Naive thymus-derived CD8-positive, alpha-beta T cell (primary cell): Measurements from ENCODE around the gene LDLR. TPM values are rescaled to one million over a fixed set of nuclear protein-coding genes. Genes with fewer than 3 reads are reported as not detected.
"Not testable (repeated sequence)": the region's sequence is repeated elsewhere in the genome, so short reads cannot be mapped to it uniquely, and the experiment has no call there.

Experiments
- ATAC-seq, 2 donors: fragments of 150-1000 bp; cut with Tn5 transposase in 1 of 2; sonication (Bioruptor Pico), chemical (Tn5 transposase) in 1 of 2; 1 replicate in 1 of 2; 2 replicates in 1 of 2; pipeline ENCODE4 v1.10.0; 2021; ENCODE audit warnings: mild to moderate bottlenecking in 2 of 2, moderate library complexity in 2 of 2
- POLR2A ChIA-PET: fragments of 350-600 bp; sonication (Branson Sonifier 250); formaldehyde crosslinking; loops from one replicate; lab custom pipeline; 2021; ENCODE audit warnings: antibody characterized with exemption; lab: Charles Lee
- DNase-seq, 10 donors: peaks; one replicate each; pipeline versions ENCODE4 v3.0.0 to v3.0.0-alpha.2; 2020 to 2022
- H3K27ac Mint-ChIP-seq, 10 donors: one replicate each; pipeline ENCODE4 v1.8.0; 2020 to 2022; ENCODE audit warnings: mild to moderate bottlenecking in 10 of 10, mixed read lengths in 10 of 10, moderate library complexity in 4 of 10, inconsistent platforms in 1 of 10
- H3K27me3 Mint-ChIP-seq, 5 donors: one replicate each; pipeline ENCODE4 v1.8.0; 2021 to 2022; ENCODE audit warnings: mixed read lengths in 5 of 5
- H3K36me3 Mint-ChIP-seq, 3 donors: one replicate each; pipeline ENCODE4 v1.8.0; 2020 to 2022; ENCODE audit warnings: mixed read lengths in 3 of 3, mild to moderate bottlenecking in 2 of 3, inconsistent platforms in 1 of 3
- H3K4me1 Mint-ChIP-seq, 4 donors: one replicate each; pipeline ENCODE4 v1.8.0; 2021 to 2022; ENCODE audit warnings: mixed read lengths in 4 of 4
- H3K4me3 Mint-ChIP-seq, 10 donors: one replicate each; pipeline ENCODE4 v1.8.0; 2020 to 2022; ENCODE audit warnings: mild to moderate bottlenecking in 10 of 10, mixed read lengths in 10 of 10, moderate library complexity in 6 of 10, inconsistent platforms in 1 of 10
- H3K9me3 Mint-ChIP-seq, 9 donors: one replicate each; pipeline ENCODE4 v1.8.0; 2020 to 2022; ENCODE audit warnings: mixed read lengths in 9 of 9, mild to moderate bottlenecking in 3 of 9, inconsistent platforms in 1 of 9, moderate library complexity in 1 of 9
- polyA plus RNA-seq, 3 donors: library from polyadenylated mRNA; unstranded; fragments of 300-500 nt; fragmentation: Illumina TruSeq; gene quantifications; one replicate each; pipeline ENCODE4 v1.2.3, GENCODE V29; 2021
- total RNA-seq, 8 experiments: library from RNA in 2 of 8; stranded (reverse) in 2 of 8; gene quantifications; one replicate each; pipeline ENCODE4 v1.2.3 and lab custom pipeline; 2021 to 2026

LDLR gene
- total and polyA plus RNA-seq, 5 experiments from 2014 or later, result 3.2 to 22.8 (median 7.7) TPM

- Mint-ChIP-seq H3K4me1 (peaks cover 11 to 64% (median 37%) of the 10 kb centered on the region in 4 donors), H3K36me3 (peaks cover 5 to 19% (median 10%) of the 10 kb centered on the region in 3 donors)
- peak in 1 of 2 donors; percentile 29 for ATAC-seq
Observed at GRCh38 chr19:11096210-11096841, 7.1 kb downstream of the LDLR start.

GRCh38 chr19:11097367-11097766, 8.1 kb downstream of the LDLR start:
- not testable (repeated sequence) for DNase-seq, H3K27me3 Mint-ChIP-seq, H3K9me3 Mint-ChIP-seq, ATAC-seq, H3K4me3 Mint-ChIP-seq
- peaks cover 5 to 26% (median 10%) of the 10 kb centered on the region in 3 donors for H3K36me3 Mint-ChIP-seq
- H3K27ac Mint-ChIP-seq, result peak overlapping the region in 3 of 10 donors; percentile 41 to 77 (median 43)
- peaks cover 11 to 53% (median 30%) of the 10 kb centered on the region in 4 donors for H3K4me1 Mint-ChIP-seq
- POLR2A ChIA-PET, result interaction anchor here (0.7 kb wide), 1 partner anchor 12 kb away, joined by 3 read pairs; no protein-coding TSS in a partner anchor

More at GRCh38 chr19:11096210-11096841, 7.1 kb downstream of the LDLR start:
- Mint-ChIP-seq H3K4me3 (peak overlapping the region in 9 of 10 donors; percentile 49 to 84 (median 62)), H3K9me3 (peaks cover 0 to 8% (median 0%) of the 10 kb centered on the region in 9 donors), H3K27me3 (no peaks in the 10 kb centered on the region), H3K27ac (peak overlapping the region; percentile 68 to 98 (median 86))
- DNase-seq, result peak in 1 of 10 donors; percentile 20
- POLR2A ChIA-PET, result interaction anchor here (0.6 to 1.3 kb wide), 7 partner anchors 8 to 279 kb away, joined by 3 to 5 read pairs (median 3); partner anchors contain the start of genes SMARCA4 and SWSAP1

DNA sequence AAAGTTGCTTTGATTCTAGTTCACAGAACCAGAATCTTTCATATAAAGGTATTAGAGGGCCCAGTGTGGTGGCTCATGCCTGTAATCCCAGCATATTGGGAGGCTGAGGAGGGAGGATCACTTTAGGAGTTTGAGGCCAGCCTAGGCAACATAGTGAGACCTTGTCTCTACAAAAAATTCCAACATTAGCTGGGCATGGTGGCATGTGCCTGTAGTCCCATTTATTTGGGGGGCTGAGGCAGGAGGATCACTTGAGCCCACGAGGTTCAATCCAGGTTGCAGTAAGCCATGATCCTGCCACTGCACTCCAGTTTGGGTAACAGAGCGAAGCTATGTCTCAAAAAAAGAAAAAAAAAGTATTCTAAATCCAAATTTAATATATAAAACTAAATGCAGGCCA, 9.1 kb downstream of the LDLR start:
- Mint-ChIP-seq H3K27me3 (no peaks in the 10 kb centered on the region), H3K36me3 (peaks cover 5 to 35% (median 10%) of the 10 kb centered on the region in 3 donors), H3K4me1 (peaks cover 11 to 44% (median 28%) of the 10 kb centered on the region in 4 donors), H3K27ac (no peak overlapping the region), H3K4me3 (no peak overlapping the region), H3K9me3 (peaks cover 0 to 8% (median 0%) of the 10 kb centered on the region in 9 donors)
- DNase-seq, result no peak
- POLR2A ChIA-PET, result no interaction called here
- no peak for ATAC-seq

DNA sequence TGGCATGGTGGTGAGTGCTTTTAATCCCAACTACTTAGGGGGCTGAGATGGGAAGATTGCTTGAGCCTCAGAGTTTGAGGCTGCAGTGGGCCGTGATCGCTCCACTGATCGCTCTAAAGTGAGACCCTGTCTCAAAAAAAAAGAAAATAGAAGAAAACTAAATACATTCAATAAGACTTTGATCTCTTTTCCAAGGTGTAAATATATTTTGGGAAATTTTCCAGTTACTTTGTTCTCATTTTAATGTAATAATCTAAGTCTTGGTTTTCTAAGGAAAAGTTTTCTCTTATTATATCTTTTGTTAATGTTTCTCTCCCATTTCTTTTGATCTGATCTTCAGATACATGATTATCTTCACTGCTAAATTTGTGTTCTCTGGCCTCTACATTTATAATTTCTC, 9.6 kb downstream of the LDLR start:
- ATAC-seq (no peak), DNase-seq (no peak)
- Mint-ChIP-seq H3K4me1 (peaks cover 11 to 39% (median 27%) of the 10 kb centered on the region in 4 donors), H3K9me3 (peaks cover 0 to 8% (median 0%) of the 10 kb centered on the region in 9 donors), H3K36me3 (peaks cover 5 to 41% (median 12%) of the 10 kb centered on the region in 3 donors), H3K27ac (peak overlapping the region in 2 of 10 donors; percentile 32 to 58), H3K27me3 (no peaks in the 10 kb centered on the region), H3K4me3 (no peak overlapping the region)
- POLR2A ChIA-PET, result no interaction called here

DNA sequence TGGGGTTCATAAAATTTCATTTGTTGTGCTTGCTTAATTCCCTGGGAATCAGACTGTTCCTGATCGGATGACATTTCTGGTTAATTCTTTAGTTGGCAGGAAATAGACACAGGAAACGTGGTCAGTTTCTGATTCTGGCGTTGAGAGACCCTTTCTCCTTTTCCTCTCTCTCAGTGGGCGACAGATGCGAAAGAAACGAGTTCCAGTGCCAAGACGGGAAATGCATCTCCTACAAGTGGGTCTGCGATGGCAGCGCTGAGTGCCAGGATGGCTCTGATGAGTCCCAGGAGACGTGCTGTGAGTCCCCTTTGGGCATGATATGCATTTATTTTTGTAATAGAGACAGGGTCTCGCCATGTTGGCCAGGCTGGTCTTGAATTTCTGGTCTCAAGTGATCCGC, 10.8 kb downstream of the LDLR start:
- Mint-ChIP-seq H3K4me3 (no peak overlapping the region), H3K27me3 (no peaks in the 10 kb centered on the region), H3K27ac (peak overlapping the region in 2 of 10 donors; percentile 25 to 52), H3K9me3 (peaks cover 0 to 8% (median 0%) of the 10 kb centered on the region in 9 donors), H3K4me1 (peaks cover 6 to 30% (median 19%) of the 10 kb centered on the region in 4 donors), H3K36me3 (peaks cover 5 to 51% (median 16%) of the 10 kb centered on the region in 3 donors)
- ATAC-seq (no peak), DNase-seq (no peak)
- POLR2A ChIA-PET, result no interaction called here

DNA sequence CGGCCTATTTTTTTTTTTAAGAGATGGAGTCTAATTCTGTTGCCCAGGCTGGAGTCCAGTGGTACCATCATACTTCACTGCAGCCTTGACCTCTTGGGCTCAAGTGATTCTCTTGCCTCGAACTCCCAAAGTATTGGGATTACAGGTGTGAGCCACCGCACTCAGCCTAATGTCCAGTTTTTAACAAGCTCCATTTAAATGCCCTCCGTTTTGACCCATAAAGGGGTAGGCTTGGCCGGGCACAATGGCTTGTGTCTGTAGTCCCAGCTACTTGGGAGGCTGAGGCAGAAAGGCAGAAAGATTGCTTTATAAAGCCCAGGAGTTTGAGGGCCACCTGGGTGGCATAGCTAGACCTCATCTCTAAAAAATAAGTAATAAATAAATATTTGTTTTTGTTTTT, 11.8 kb downstream of the LDLR start:
- peaks cover 0 to 8% (median 0%) of the 10 kb centered on the region in 9 donors for H3K9me3 Mint-ChIP-seq
- H3K4me1 Mint-ChIP-seq, result peaks cover 4 to 20% (median 11%) of the 10 kb centered on the region in 4 donors
- no peak overlapping the region for H3K27ac Mint-ChIP-seq
- POLR2A ChIA-PET, result interaction anchor here (0.6 kb wide), 2 partner anchors 10 to 18 kb away, joined by 3 to 5 read pairs; no protein-coding TSS in a partner anchor
- DNase-seq, result no peak
- no peak for ATAC-seq
- H3K4me3 Mint-ChIP-seq, result no peak overlapping the region
- no peaks in the 10 kb centered on the region for H3K27me3 Mint-ChIP-seq
- peaks cover 5 to 60% (median 16%) of the 10 kb centered on the region in 3 donors for H3K36me3 Mint-ChIP-seq

GRCh38 chr19:11102944-11103343, 13.7 kb downstream of the LDLR start:
- no peak for ATAC-seq
- peaks cover 0 to 9% (median 4%) of the 10 kb centered on the region in 4 donors for H3K4me1 Mint-ChIP-seq
- H3K4me3 Mint-ChIP-seq, result no peak overlapping the region
- POLR2A ChIA-PET, result no interaction called here
- peaks cover 0 to 76% (median 16%) of the 10 kb centered on the region in 3 donors for H3K36me3 Mint-ChIP-seq
- DNase-seq, result no peak
- no peaks in the 10 kb centered on the region for H3K27me3 Mint-ChIP-seq
- no peak overlapping the region for H3K27ac Mint-ChIP-seq
- H3K9me3 Mint-ChIP-seq, result peaks cover 0 to 4% (median 0%) of the 10 kb centered on the region in 9 donors

- DNase-seq, H3K27me3 Mint-ChIP-seq, H3K4me3 Mint-ChIP-seq, ATAC-seq, H3K4me1 Mint-ChIP-seq, POLR2A ChIA-PET, H3K9me3 Mint-ChIP-seq: not testable (repeated sequence)
- Mint-ChIP-seq H3K27ac (peak overlapping the region in 1 of 10 donors; percentile 19), H3K36me3 (peaks cover 0 to 82% (median 18%) of the 10 kb centered on the region in 3 donors)
Observed at GRCh38 chr19:11103667-11104066, 14.4 kb downstream of the LDLR start.

GRCh38 chr19:11105014-11105636, 15.9 kb downstream of the LDLR start:
- H3K36me3 Mint-ChIP-seq, result peaks cover 0 to 88% (median 16%) of the 10 kb centered on the region in 3 donors
- no peaks in the 10 kb centered on the region for H3K27me3 Mint-ChIP-seq
- no peak overlapping the region for H3K27ac Mint-ChIP-seq
- H3K9me3 Mint-ChIP-seq, result no peaks in the 10 kb centered on the region
- no peak overlapping the region for H3K4me3 Mint-ChIP-seq
- ATAC-seq (no peak), DNase-seq (no peak)
- POLR2A ChIA-PET, result interaction anchor here (0.6 kb wide), 1 partner anchor 372 kb away, joined by 3 read pairs; no protein-coding TSS in a partner anchor
- peaks cover 0 to 3% (median 1%) of the 10 kb centered on the region in 4 donors for H3K4me1 Mint-ChIP-seq

- POLR2A ChIA-PET, result no interaction called here
- no peak for ATAC-seq
- Mint-ChIP-seq H3K27ac (no peak overlapping the region), H3K9me3 (no peaks in the 10 kb centered on the region), H3K4me3 (no peak overlapping the region), H3K27me3 (no peaks in the 10 kb centered on the region), H3K4me1 (no peaks in the 10 kb centered on the region), H3K36me3 (peaks cover 0 to 88% (median 17%) of the 10 kb centered on the region in 3 donors)
- DNase-seq, result no peak
Observed at GRCh38 chr19:11106477-11106876, 17.2 kb downstream of the LDLR start.

DNA sequence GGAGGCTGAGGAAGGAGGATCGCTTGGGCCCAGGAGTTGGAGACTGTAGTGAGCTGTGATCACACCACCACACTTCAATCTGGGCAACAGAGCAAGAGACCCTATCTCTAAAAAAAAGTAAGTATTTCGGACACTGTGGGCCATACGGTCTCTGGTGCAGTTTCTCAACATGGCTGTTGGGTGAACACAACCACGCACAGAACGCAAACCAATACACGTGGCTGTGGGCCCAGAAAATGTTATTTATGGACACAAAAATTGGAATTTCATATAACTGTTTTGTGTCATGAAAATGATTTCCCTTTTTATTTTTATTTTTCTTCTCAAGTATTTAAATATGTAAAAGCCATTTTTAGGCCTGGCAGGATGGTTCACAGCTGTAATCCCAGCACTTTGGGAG, 19.5 kb downstream of the LDLR start:
- H3K4me1 Mint-ChIP-seq, result no peaks in the 10 kb centered on the region
- H3K36me3 Mint-ChIP-seq, result peaks cover 0 to 85% (median 21%) of the 10 kb centered on the region in 3 donors
- POLR2A ChIA-PET, result no interaction called here
- H3K27me3 Mint-ChIP-seq, result no peaks in the 10 kb centered on the region
- ATAC-seq (no peak), DNase-seq (no peak)
- H3K27ac Mint-ChIP-seq, result no peak overlapping the region
- H3K9me3 Mint-ChIP-seq, result no peaks in the 10 kb centered on the region
- no peak overlapping the region for H3K4me3 Mint-ChIP-seq

GRCh38 chr19:11111117-11111770, 22.0 kb downstream of the LDLR start:
- POLR2A ChIA-PET, result interaction anchor here (0.5 kb wide), 1 partner anchor 10 kb away, joined by 5 read pairs; no protein-coding TSS in a partner anchor
- no peaks in the 10 kb centered on the region for H3K4me1 Mint-ChIP-seq
- H3K36me3 Mint-ChIP-seq, result peaks cover 0 to 83% (median 20%) of the 10 kb centered on the region in 3 donors
- no peak for DNase-seq
- no peak overlapping the region for H3K27ac Mint-ChIP-seq
- no peak for ATAC-seq
- H3K4me3 Mint-ChIP-seq, result no peak overlapping the region
- H3K9me3 Mint-ChIP-seq, result no peaks in the 10 kb centered on the region
- no peaks in the 10 kb centered on the region for H3K27me3 Mint-ChIP-seq
